Hematopoietic multipotent progenitor cell treated with erythropoietin and hydrocortisone succinate and interleukin-3 and kit ligand, for 8 days (in vitro differentiated cells): ENCODE measurements around the gene FOXO6.

Source experiments
- DNase-seq: peaks from one replicate; pipeline ENCODE4 v3.0.0-alpha.2; 2015

FOXO6 gene

DNA sequence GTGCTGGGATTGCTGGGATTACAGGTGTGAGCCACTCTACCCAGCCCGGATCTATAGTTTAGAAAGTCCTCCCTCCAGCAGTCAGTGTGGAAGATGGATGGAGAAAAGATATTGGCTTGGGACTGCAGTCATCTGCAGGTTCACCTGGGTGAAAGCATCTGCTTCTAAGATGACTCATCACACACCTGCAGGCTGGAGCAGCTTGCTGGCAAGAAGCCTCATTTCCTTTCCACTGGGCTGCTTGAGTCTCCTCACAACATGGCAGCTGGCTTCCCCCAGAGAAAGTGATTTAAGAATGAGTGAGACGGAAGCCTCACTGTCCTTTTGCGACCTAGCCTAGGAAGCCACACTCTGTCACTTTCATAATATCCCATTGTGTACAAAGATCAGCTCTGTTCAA lies 50.0 kb downstream of the FOXO6 start:
- no peak for DNase-seq

- no peak for DNase-seq
These were observed 51.5 kb downstream of the FOXO6 start for GRCh38 chr1:41412748-41413147.

- no peak for DNase-seq
These were observed 52.6 kb downstream of the FOXO6 start for GRCh38 chr1:41413748-41414281.

GRCh38 chr1:41414296-41414695 lies 53.1 kb downstream of the FOXO6 start:
- no peak for DNase-seq

DNA sequence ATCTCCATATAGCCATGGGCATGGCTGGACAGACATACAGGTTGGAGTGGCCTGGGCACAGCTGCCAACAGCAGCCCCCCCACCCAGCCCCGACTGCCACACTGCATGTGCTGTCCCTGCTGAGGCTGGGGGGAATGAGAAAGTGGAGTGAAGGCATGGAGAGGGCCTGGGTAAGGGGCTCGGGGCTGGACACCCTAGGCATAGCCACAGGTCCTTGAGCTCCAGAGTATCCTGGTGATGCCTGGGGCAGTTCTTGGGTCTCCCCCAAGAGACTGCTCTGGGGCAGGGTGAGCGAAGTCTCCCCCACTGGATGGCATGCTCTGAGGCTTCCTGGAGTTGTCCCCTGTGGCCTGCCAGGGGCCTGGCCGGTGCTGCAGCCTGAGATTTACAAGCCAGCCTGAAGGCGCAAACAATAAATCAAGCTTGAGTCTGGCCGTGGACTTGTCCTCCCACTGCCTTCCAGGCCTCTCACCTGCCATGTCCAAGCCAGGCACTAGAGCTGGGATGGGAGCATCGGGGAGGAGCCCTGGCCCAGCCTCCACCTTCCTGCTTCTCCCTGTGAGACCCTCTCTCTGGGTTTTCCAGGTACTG lies 53.6 kb downstream of the FOXO6 start:
- no peak for DNase-seq

GRCh38 chr1:41416081-41416480 lies 54.8 kb downstream of the FOXO6 start:
- DNase-seq: no peak

DNA sequence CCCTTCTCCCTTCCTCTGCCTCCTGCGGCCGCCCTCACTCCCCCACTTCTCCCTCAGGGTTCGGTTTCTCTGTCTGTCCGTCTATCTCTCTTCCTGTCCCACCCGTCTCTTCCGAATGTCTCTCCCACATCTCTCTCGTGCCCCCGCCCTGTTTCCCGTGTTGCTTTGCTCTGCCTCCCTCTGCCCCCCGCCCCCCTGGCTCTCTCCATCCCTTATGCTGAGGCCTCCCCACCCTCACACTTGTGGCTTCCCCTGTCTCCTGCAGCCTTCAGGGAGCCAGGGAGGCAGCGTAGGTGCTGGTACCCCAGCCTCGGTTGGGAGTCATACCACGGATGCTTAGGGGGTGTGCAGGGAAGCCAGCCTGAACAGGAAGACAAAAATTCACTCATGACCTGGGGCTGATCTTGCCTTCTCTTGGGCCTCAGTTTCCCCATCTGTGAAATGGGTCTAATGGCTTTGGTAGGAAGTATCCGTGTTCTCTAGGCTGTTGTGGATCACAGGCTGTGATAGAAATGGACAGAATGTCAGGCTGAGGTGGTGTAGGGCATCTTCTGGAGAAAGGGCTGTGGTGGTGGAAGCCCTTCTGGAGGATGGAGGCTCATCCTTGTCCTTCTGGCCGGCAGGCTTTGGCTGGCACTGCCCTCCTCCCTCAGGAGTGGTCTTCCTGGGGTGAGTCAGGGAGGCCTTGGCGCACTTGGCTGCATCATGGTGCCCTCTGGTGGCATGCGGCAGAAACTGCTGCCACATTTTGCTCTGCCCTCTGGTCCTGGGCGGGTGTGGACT lies 55.5 kb downstream of the FOXO6 start:
- DNase-seq: peak; percentile 58

GRCh38 chr1:41417335-41417682 lies 56.1 kb downstream of the FOXO6 start:
- no peak for DNase-seq

- DNase-seq: no peak
These were observed 56.5 kb downstream of the FOXO6 start for GRCh38 chr1:41417746-41418145.

DNA sequence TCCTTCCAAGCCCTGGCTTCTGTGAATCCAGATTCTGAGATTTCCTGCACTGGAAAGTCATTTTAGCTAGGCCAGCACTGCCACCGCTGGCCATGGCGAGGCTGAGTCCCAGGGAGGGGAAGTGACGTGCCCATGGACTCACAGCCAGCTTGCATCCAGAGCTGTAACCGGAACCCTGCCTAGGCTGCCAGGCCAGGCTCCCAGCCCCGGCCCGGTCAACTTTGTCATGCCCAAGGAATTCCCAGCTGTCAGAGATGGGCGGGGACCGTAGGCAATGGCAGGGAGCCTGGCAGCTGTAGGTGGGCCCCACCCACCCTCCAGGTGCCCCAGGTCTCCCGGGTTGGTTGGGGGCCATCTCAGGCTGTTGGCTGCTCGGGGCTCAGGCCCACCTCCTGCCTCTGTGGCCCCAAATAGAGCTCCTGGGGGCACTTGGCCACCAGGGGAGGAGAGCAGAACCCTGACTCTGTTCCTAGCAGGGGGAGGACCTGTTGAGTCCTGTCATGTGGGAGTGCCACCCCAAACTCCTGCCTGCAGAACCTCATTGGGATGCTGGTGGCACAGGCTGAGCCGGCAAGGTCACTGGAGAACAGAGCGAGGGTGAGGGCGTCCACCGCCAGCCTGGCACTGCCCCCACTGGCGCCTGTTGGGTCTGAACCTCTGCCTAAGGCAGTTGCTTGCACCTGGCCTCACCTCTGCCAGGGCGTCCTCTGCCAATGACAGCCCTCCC lies 57.8 kb downstream of the FOXO6 start:
- no peak for DNase-seq

- DNase-seq: no peak
These were observed 58.5 kb downstream of the FOXO6 start for GRCh38 chr1:41419584-41420295.

- DNase-seq: no peak
These were observed 59.1 kb downstream of the FOXO6 start for GRCh38 chr1:41420351-41420750.

- DNase-seq: no peak
These were observed 59.6 kb downstream of the FOXO6 start for GRCh38 chr1:41420860-41421259.

DNA sequence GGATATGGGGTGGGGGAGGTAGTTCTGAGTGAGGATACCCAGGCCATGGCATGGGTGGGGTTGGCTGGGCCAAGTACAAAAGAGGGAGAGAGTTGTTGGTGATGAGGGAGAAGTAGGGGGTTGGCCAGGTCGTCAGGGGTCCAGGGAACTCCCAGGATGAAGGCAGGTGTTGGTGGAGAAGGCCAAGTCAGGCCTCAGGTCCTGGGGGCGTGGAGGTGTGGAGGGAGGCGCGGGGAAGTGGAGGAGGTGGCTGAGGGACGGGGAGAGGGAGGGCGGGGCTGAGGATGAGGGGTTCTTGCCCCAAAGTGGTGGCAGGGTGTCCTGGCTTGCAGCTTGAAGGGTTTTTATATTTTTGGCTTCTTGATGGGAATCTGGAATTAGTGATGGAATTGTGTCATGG lies 61.1 kb downstream of the FOXO6 start:
- DNase-seq: no peak

DNA sequence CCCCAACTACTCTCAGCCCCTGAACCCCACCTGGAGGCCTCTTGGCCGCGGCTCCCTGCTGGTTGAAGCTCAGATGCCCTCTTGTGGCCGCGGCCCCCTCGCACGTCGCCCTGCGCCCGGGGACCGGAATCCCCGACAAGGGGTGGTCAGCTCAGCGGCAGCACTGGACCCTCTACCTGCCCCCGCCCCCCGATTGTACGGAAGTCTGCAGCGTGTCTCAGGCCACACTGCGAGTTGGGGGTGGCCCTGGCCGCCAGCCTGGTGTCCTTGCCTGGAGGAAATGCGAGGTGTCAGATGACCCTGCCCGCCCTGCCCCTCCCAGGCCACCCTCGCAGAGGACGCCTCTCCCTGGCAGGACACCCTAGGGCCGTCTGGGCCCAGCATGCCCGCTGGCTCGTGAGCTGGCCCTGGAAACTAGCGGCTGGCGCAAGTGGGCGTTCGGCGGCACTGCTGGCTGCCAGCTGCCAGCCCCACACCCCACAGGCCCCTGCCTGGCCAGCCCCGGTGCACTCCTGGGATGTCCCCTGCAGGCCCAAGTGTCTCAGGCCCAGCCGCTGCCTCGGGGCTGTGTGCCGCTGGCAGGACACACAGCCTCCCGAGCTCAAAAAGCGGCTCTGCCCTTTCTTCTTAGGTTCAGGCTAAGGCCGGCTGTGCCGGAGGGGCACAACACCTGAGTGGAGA lies 62.4 kb downstream of the FOXO6 start:
- DNase-seq: no peak

DNA sequence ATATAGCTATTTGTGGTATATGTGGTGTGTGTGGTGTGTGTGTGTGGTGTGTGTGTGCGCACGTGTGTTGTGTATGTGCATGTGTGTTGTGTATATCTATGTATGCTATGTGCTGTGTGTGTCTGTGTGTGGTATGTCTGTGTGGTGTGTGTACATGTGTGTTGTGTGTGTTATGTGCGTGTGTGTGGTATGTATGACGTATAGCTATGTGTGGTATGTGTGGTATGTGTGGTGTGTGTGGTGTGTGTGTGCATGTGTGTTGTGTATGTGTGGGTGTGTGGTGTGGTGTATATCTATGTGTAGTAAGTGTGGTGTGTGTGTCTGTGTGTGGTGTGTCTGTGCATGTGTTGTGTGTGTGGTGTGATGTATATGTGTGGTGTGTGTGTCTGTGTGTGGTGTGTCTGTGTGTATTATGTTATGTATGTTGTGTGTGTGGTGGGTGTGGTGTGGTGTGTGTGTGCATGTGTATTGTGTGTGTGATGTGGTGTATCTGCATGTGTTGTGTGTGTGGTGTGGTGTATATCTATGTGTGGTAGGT lies 63.4 kb downstream of the FOXO6 start:
- DNase-seq: no peak

GRCh38 chr1:41425369-41425768 lies 64.1 kb downstream of the FOXO6 start:
- DNase-seq: no peak

- DNase-seq: no peak
These were observed 65.1 kb downstream of the FOXO6 start for GRCh38 chr1:41426201-41426890.

- no peak for DNase-seq
These were observed 66.1 kb downstream of the FOXO6 start for GRCh38 chr1:41427122-41427913.

GRCh38 chr1:41427916-41428737 lies 66.9 kb downstream of the FOXO6 start:
- no peak for DNase-seq
